GM23248 (cell line): Measurements from ENCODE around the gene PPM1L. TPM values are rescaled to one million over a fixed set of nuclear protein-coding genes. Genes with fewer than 3 reads are reported as not detected.

Experiments used
- DNase-seq: peaks from one replicate; pipeline ENCODE4 v3.0.0-alpha.2; 2015
- H2AFZ ChIP-seq: fragments of 200-600 bp; sonication (generic); 2 replicates; pipeline ENCODE4 v1.6.1; 2016; ENCODE audit warnings: antibody characterized with exemption
- H3F3A ChIP-seq: fragments of 200-600 bp; sonication (generic); 2 replicates; pipeline ENCODE4 v1.6.1; 2016; ENCODE audit warnings: mild to moderate bottlenecking, antibody characterized with exemption, mixed run types; ENCODE audit not compliant: insufficient read depth
- H3K27ac ChIP-seq: fragments of 200-600 bp; sonication (generic); 2 replicates; pipeline ENCODE4 v1.5.1; 2016; ENCODE audit warnings: mild to moderate bottlenecking
- H3K27me3 ChIP-seq: fragments of 200-600 bp; sonication (generic); replicated peaks from 2 replicates; pipeline ENCODE4 v1.6.1; 2016; ENCODE audit warnings: mild to moderate bottlenecking; ENCODE audit not compliant: insufficient read depth
- H3K36me3 ChIP-seq: fragments of 200-600 bp; sonication (generic); 2 replicates; pipeline ENCODE4 v1.6.1; 2016; ENCODE audit warnings: low read depth, mild to moderate bottlenecking
- H3K4me1 ChIP-seq: fragments of 200-600 bp; sonication (generic); 2 replicates; pipeline ENCODE4 v1.6.1; 2016; ENCODE audit warnings: mild to moderate bottlenecking; ENCODE audit not compliant: insufficient read depth
- H3K4me2 ChIP-seq: fragments of 200-600 bp; sonication (generic); one replicate; pipeline ENCODE4 v1.6.1; 2016; ENCODE audit warnings: mild to moderate bottlenecking; ENCODE audit not compliant: unreplicated experiment
- H3K4me3 ChIP-seq: fragments of 200-600 bp; sonication (generic); 2 replicates; pipeline ENCODE4 v1.5.1; 2016; ENCODE audit warnings: mild to moderate bottlenecking
- H3K79me2 ChIP-seq: fragments of 200-600 bp; sonication (generic); 2 replicates; pipeline ENCODE4 v1.6.1; 2016; ENCODE audit warnings: mild to moderate bottlenecking; ENCODE audit not compliant: insufficient read depth
- H3K9ac ChIP-seq: fragments of 200-600 bp; sonication (generic); 2 replicates; pipeline ENCODE4 v1.6.1; 2016; ENCODE audit warnings: mild to moderate bottlenecking
- H3K9me2 ChIP-seq: fragments of 200-600 bp; sonication (generic); 2 replicates; pipeline ENCODE4 v1.6.1; 2016; ENCODE audit warnings: mixed run types, mild to moderate bottlenecking, moderate library complexity; ENCODE audit not compliant: insufficient read depth
- H3K9me3 ChIP-seq: fragments of 200-600 bp; sonication (generic); one replicate; pipeline ENCODE4 v1.6.1; 2017; ENCODE audit warnings: low read depth
- H4K20me1 ChIP-seq: fragments of 200-600 bp; sonication (generic); 2 replicates; pipeline ENCODE4 v1.6.0; 2016; ENCODE audit not compliant: insufficient read depth
- EZH2 ChIP-seq: fragments of 200-600 bp; sonication (generic); IDR thresholded peaks from 2 replicates; pipeline ENCODE4 v1.6.1; 2018; ENCODE audit warnings: antibody characterized with exemption, mild to moderate bottlenecking; ENCODE audit not compliant: insufficient read depth, poor library complexity, severe bottlenecking
- EZH2phosphoT487 ChIP-seq: fragments of 200-600 bp; sonication (generic); IDR thresholded peaks from 2 replicates; pipeline ENCODE4 v1.6.1; 2018; ENCODE audit warnings: antibody characterized with exemption, moderate library complexity, mild to moderate bottlenecking, low read depth; ENCODE audit not compliant: insufficient read depth
- WGBS, 2 experiments: methylation state at CpG; one replicate each; pipeline ENCODE4 v1.1.6; 2015 to 2017; ENCODE audit warnings: low lambda C conversion rate in 2 of 2, low coverage in 1 of 2; ENCODE audit errors: missing lambda C conversion rate in 2 of 2; 5-methylcytosine and 5-hydroxymethylcytosine counted together
- in situ Hi-C: fragments of 300-500 bp; cut with MboI; formaldehyde crosslinking; loops from 2 replicates; pipeline ENCODE4 v1.15.0; 2020
- polyA plus RNA-seq: library from polyadenylated mRNA; unstranded; fragments of >200 nt; fragmentation: Nextera tagmentation; extraction: Ambion mirVana; gene quantifications from 2 replicates; pipeline ENCODE4 v1.2.1, GENCODE V29; 2016
- total RNA-seq: library from RNA; depleted of rRNA; stranded (reverse); fragments of >200 nt; shearing (Covaris generic); gene quantifications from 2 replicates; pipeline ENCODE4 v1.2.3, GENCODE V29; 2014

Gene PPM1L
- total and polyA plus RNA-seq, 2 experiments from 2014 or later = under 0.01 to 0.26 TPM

DNA sequence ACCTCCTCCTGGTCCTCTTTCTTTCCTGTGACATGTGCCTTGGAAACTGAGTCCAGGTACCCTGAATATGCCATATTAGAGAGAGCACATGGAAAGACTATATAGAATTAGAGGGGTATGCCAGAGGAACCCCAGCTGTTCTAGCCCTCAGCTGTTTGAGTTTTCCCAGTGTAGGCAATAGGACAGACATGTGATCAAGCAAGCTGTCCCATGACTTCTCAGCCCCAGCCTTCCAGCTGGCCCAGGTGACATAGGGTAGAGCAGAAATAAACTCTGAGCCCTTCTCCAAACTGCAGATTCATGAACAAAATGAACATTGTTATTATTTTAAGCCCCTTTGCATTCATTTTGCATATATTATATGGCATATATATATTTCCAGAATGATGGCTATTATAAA, 118.7 kb downstream of the PPM1L start:
- no peaks in the 10 kb centered on the region for H3K9me2 ChIP-seq
- H2AFZ ChIP-seq = no peak overlapping the region
- no peak overlapping the region for H3K4me2 ChIP-seq
- H3K4me3 ChIP-seq = no peak overlapping the region
- H3K79me2 ChIP-seq = no peaks in the 10 kb centered on the region
- no peak overlapping the region for H3K27ac ChIP-seq
- in situ Hi-C loops = no loop called here
- DNase-seq = no peak
- H3K9ac ChIP-seq = no peak overlapping the region
- no peaks in the 10 kb centered on the region for H3K36me3 ChIP-seq
- TF ChIP-seq EZH2phosphoT487 (no peak), EZH2 (no peak)
- no peaks in the 10 kb centered on the region for H4K20me1 ChIP-seq
- no peaks in the 10 kb centered on the region for H3K4me1 ChIP-seq
- no peaks in the 10 kb centered on the region for H3F3A ChIP-seq
- H3K9me3 ChIP-seq = no peaks in the 10 kb centered on the region
- H3K27me3 ChIP-seq = no peaks in the 10 kb centered on the region

DNA sequence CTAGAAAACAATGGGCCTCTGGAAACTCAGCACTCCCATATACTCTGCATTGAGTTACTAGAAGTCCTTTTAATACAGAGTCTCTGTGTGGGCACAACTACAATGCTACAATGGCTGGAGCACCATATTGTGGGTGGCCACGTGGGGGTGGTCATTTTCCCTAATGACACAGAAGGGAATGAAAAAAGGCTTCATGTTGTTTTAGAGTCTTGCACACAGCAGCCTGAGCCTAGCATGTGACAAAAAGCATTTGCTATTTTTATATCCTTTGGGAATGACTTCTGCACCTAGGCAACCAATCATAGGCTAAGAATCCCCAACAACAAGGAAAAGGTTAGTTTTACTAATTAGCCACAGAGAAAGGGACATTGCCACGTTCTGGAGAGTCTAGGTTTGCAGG, 120.6 kb downstream of the PPM1L start:
- no peaks in the 10 kb centered on the region for H3K27me3 ChIP-seq
- H2AFZ ChIP-seq = no peak overlapping the region
- no peak overlapping the region for H3K4me2 ChIP-seq
- no peak overlapping the region for H3K4me3 ChIP-seq
- no peaks in the 10 kb centered on the region for H3K79me2 ChIP-seq
- H3F3A ChIP-seq = no peaks in the 10 kb centered on the region
- TF ChIP-seq EZH2 (no peak), EZH2phosphoT487 (no peak)
- 3 to 7% methylated on average over 2 of the region's 2 CpGs for WGBS, 2 experiments
- H3K9me2 ChIP-seq = no peaks in the 10 kb centered on the region
- no peak for DNase-seq
- no peaks in the 10 kb centered on the region for H4K20me1 ChIP-seq
- no peaks in the 10 kb centered on the region for H3K4me1 ChIP-seq
- no peak overlapping the region for H3K9ac ChIP-seq
- H3K27ac ChIP-seq = no peak overlapping the region
- in situ Hi-C loops = no loop called here
- H3K36me3 ChIP-seq = no peaks in the 10 kb centered on the region
- no peaks in the 10 kb centered on the region for H3K9me3 ChIP-seq

DNA sequence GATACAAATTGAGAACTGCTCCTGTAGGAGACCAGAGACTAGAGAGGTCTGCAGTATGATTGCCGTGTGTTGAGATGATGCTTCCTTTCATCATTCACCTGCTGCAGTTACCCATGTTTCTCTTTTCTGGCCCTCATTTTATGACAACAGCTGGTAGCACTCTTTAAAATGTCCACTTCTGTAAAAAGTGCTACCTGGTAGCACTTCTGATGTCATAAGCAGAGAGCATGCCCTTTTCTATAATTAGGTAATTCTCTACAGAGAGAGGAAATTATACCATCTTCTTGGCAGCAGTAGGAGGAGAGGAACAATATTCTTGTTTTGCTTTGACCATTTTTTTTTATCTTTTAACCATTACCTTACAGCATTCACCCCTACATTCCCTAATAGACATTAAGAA, 123.8 kb downstream of the PPM1L start:
- no peaks in the 10 kb centered on the region for H3K9me3 ChIP-seq
- in situ Hi-C loops = no loop called here
- H3K79me2 ChIP-seq = no peaks in the 10 kb centered on the region
- H3K4me3 ChIP-seq = no peak overlapping the region
- H3F3A ChIP-seq = no peaks in the 10 kb centered on the region
- no peak overlapping the region for H3K4me2 ChIP-seq
- no peak for DNase-seq
- H3K4me1 ChIP-seq = no peaks in the 10 kb centered on the region
- no peak overlapping the region for H3K9ac ChIP-seq
- WGBS, 2 experiments = 88 to 89% methylated on average over 1 of the region's 1 CpG
- TF ChIP-seq EZH2phosphoT487 = no peak
- no peak for TF ChIP-seq EZH2
- no peaks in the 10 kb centered on the region for H4K20me1 ChIP-seq
- H3K36me3 ChIP-seq = no peaks in the 10 kb centered on the region
- H3K27me3 ChIP-seq = no peaks in the 10 kb centered on the region
- H2AFZ ChIP-seq = no peak overlapping the region
- no peaks in the 10 kb centered on the region for H3K9me2 ChIP-seq
- no peak overlapping the region for H3K27ac ChIP-seq

DNA sequence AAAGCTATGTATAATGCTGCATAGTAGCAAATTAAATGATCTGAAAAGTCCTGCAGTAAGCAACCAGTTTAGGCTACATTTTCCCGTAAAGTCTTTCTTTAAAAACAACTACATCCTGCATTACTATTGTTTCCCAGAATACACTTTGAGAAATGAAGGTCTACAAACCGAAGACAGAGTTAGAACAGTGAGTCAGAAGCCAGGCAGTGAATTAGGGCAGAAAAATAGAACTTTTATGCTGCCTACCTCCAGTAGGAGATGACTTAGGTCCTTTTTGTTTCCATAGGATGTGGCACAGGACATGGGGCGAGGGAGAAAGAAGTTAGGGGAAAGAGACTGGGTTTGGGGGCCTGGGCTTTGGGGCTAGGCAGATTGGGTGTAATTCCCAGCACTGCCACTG, 127.3 kb downstream of the PPM1L start:
- WGBS, 2 experiments = 54 to 62% methylated on average over 3 of the region's 3 CpGs
- no peak for DNase-seq
- H4K20me1 ChIP-seq = no peaks in the 10 kb centered on the region
- H3F3A ChIP-seq = no peaks in the 10 kb centered on the region
- no peaks in the 10 kb centered on the region for H3K4me1 ChIP-seq
- H3K4me2 ChIP-seq = no peak overlapping the region
- H3K27me3 ChIP-seq = no peaks in the 10 kb centered on the region
- H3K9me2 ChIP-seq = no peaks in the 10 kb centered on the region
- no peaks in the 10 kb centered on the region for H3K36me3 ChIP-seq
- TF ChIP-seq EZH2phosphoT487 (no peak), EZH2 (no peak)
- no peaks in the 10 kb centered on the region for H3K9me3 ChIP-seq
- no peak overlapping the region for H3K4me3 ChIP-seq
- in situ Hi-C loops = no loop called here
- H3K79me2 ChIP-seq = no peaks in the 10 kb centered on the region
- no peak overlapping the region for H3K9ac ChIP-seq
- no peak overlapping the region for H2AFZ ChIP-seq
- H3K27ac ChIP-seq = no peak overlapping the region

DNA sequence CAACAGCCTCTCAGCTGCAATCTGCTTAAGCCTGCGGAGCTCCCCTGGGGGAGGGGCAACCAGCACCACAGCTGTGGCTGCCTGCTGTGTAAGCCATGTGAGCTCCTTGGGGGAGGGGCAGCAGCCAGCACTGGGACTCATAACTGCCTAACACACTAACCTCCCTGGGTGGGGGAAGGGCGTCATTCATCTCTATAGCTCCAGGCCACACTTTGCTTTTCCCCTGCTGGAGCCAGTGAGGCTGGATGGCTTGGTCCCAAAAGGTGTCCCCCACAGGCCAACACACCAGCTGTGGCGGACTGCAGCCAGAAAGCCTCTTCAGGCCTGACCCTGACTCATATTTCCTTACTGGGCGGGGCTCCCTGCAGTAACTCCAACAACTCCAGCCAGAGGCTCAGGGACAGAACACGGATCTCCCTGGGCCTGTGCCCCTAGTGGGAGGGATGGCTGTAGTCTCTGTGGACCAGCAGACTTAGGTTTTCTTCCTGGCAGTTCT, 129.8 kb downstream of the PPM1L start:
- no peak overlapping the region for H3K27ac ChIP-seq
- no peaks in the 10 kb centered on the region for H3F3A ChIP-seq
- H3K27me3 ChIP-seq = no peaks in the 10 kb centered on the region
- no peak overlapping the region for H3K9ac ChIP-seq
- TF ChIP-seq EZH2 = no peak
- TF ChIP-seq EZH2phosphoT487 = no peak
- no peaks in the 10 kb centered on the region for H4K20me1 ChIP-seq
- no peaks in the 10 kb centered on the region for H3K9me3 ChIP-seq
- no peak overlapping the region for H2AFZ ChIP-seq
- no peaks in the 10 kb centered on the region for H3K79me2 ChIP-seq
- H3K4me3 ChIP-seq = no peak overlapping the region
- H3K36me3 ChIP-seq = no peaks in the 10 kb centered on the region
- DNase-seq = peak; percentile 22
- in situ Hi-C loops = no loop called here
- H3K4me2 ChIP-seq = no peak overlapping the region
- 4 to 13% methylated on average over 5 of the region's 5 CpGs for WGBS, 2 experiments
- no peaks in the 10 kb centered on the region for H3K9me2 ChIP-seq
- H3K4me1 ChIP-seq = no peaks in the 10 kb centered on the region
